HG03025 (cell line): ENCODE results near the gene KCNK6.
"Not testable (repeated sequence)": the region's sequence is repeated elsewhere in the genome, so short reads cannot be mapped to it uniquely, and the experiment has no call there.

Experiments
- ATAC-seq: cut with Tn5 transposase; IDR thresholded peaks from one replicate; pipeline ENCODE4 v1.9.1; 2021; ENCODE audit warnings: mild to moderate bottlenecking, moderate library complexity; ENCODE audit not compliant: unreplicated experiment, low FRiP score

The KCNK6 gene

GRCh38 chr19:38360839-38361631 lies 41.4 kb downstream of the KCNK6 start:
- no peak for ATAC-seq

GRCh38 chr19:38361633-38362075 lies 42.0 kb downstream of the KCNK6 start:
- ATAC-seq: no peak

- ATAC-seq: no peak
These were observed 42.7 kb downstream of the KCNK6 start for GRCh38 chr19:38362076-38362945.

- ATAC-seq: not testable (repeated sequence)
These were observed 43.5 kb downstream of the KCNK6 start for GRCh38 chr19:38362946-38363688.

- no peak for ATAC-seq
These were observed 47.4 kb downstream of the KCNK6 start for GRCh38 chr19:38367041-38367440.

- ATAC-seq: no peak
These were observed 49.9 kb downstream of the KCNK6 start for GRCh38 chr19:38369584-38369983.

- no peak for ATAC-seq
These were observed 50.7 kb downstream of the KCNK6 start for GRCh38 chr19:38370299-38370698.

GRCh38 chr19:38371081-38371480 lies 51.4 kb downstream of the KCNK6 start:
- ATAC-seq: no peak

- ATAC-seq: no peak
These were observed 54.3 kb downstream of the KCNK6 start for GRCh38 chr19:38373907-38374331.

GRCh38 chr19:38374332-38375097 lies 54.9 kb downstream of the KCNK6 start, which contains the start of gene PSMD8:
TSS of gene PSMD8 (plus strand) at chr19:38374571. CDS start at chr19:38374602, 31 bp downstream.
- peak; percentile 89 for ATAC-seq

GRCh38 chr19:38375098-38375493 lies 55.5 kb downstream of the KCNK6 start:
- ATAC-seq: no peak

GRCh38 chr19:38375748-38376147 lies 56.1 kb downstream of the KCNK6 start:
- no peak for ATAC-seq

- no peak for ATAC-seq
These were observed 56.9 kb downstream of the KCNK6 start for GRCh38 chr19:38376576-38376975.

- ATAC-seq: no peak
These were observed 57.4 kb downstream of the KCNK6 start for GRCh38 chr19:38377052-38377451.

GRCh38 chr19:38378866-38379265 lies 59.2 kb downstream of the KCNK6 start:
- ATAC-seq: no peak

GRCh38 chr19:38381138-38381537 lies 61.5 kb downstream of the KCNK6 start:
- no peak for ATAC-seq
